Skeletal muscle tissue (tissue), 4 donors: Measurements from ENCODE around the gene PLPPR3. TPM values are rescaled to one million over a fixed set of nuclear protein-coding genes. Genes with fewer than 3 reads are reported as not detected.
A peak's percentile ranks its signal among the peaks of the same experiment; 100 is the strongest.

Experiments used
- H3K27ac ChIP-seq: one replicate; pipeline ENCODE4 v1.7.0; 2013; ENCODE audit warnings: mild to moderate bottlenecking, low read depth, low read length, inconsistent platforms
- H3K27me3 ChIP-seq, 3 donors: one replicate each; pipeline ENCODE4 v1.7.0; 2013; ENCODE audit warnings: low read length in 3 of 3; ENCODE audit not compliant: control insufficient read depth in 3 of 3, insufficient read depth in 3 of 3
- H3K36me3 ChIP-seq, 3 donors: one replicate each; pipeline ENCODE4 v1.7.0; 2013; ENCODE audit warnings: low read length in 3 of 3; ENCODE audit not compliant: control insufficient read depth in 3 of 3, insufficient read depth in 3 of 3
- H3K4me1 ChIP-seq, 3 donors: one replicate each; pipeline ENCODE4 v1.7.0; 2013; ENCODE audit warnings: low read length in 3 of 3, mild to moderate bottlenecking in 3 of 3; ENCODE audit not compliant: control insufficient read depth in 3 of 3, insufficient read depth in 3 of 3
- H3K4me3 ChIP-seq, 3 donors: one replicate each; pipeline ENCODE4 v1.7.0; 2013; ENCODE audit warnings: low read length in 3 of 3
- H3K9ac ChIP-seq, 3 donors: one replicate each; pipeline ENCODE4 v1.7.0; 2013; ENCODE audit warnings: low read length in 3 of 3, mild to moderate bottlenecking in 3 of 3, moderate library complexity in 2 of 3, low read depth in 1 of 3
- H3K9me3 ChIP-seq, 3 donors: one replicate each; pipeline ENCODE4 v1.7.0; 2013; ENCODE audit warnings: low read length in 3 of 3; ENCODE audit not compliant: control insufficient read depth in 3 of 3
- total RNA-seq: library from RNA; depleted of rRNA; stranded (reverse); fragments of >200 nt; gene quantifications from one replicate; pipeline ENCODE4 v1.2.3, GENCODE V29; 2014
- donor health status: Osteomylitis.

Gene PLPPR3
- total RNA-seq, 1 donor from 2014 or later: 0.52 TPM

- peaks cover 49 to 56% (median 54%) of the 10 kb centered on the region in 3 donors for H3K4me1 ChIP-seq
Observed at GRCh38 chr19:796692-797527, 24.8 kb downstream of the PLPPR3 start, which contains the start of gene PTBP1. TSS of gene PTBP1 (plus strand) at chr19:797452. CDS start at chr19:797498, 46 bp downstream.

DNA sequence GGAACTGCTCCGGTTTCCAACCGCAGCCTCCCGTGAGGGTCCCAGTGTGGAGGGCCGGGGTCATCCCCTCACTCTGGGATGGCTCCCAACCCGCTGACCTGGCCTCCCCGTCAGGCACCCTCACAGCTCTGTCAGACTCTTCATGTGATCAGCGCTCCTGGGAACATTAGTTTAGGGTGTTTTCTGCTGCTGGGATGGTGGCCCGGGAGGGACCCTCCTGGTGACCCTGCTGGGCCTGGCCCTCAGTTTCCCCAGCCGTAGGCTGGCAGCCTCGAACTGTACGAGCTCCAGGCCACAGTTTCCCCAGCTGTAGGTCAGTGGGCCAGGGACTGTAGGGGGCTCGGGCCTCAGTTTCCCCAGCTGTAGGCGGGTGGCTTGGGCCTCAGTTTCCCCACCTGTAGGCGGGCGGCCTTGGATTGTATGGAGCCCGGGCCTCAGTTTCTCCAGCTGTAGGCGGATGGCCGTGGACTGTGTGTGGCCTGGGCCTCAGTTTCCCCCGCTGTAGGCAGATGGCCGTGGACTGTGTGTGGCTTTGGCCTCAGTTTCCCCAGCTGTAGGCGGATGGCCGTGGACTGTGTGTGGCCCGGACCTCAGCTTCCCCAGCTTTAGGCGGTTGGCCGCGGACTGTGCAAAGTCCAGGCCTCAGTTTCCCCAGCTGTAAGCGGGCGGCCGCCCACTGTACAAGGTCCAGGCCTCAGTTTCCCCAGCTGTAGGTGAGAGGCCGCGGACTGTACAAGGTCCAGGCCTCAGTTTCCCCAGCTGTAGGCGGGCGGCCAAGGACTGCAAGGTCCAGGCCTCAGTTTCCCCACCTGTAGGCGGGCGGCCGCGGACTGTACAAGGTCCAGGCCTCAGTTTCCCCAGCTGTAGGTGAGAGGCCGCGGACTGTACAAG, 25.8 kb downstream of the PLPPR3 start:
- Histone ChIP-seq H3K27me3 (no peaks in the 10 kb centered on the region), H3K9me3 (no peaks in the 10 kb centered on the region), H3K4me1 (peaks cover 39 to 47% (median 46%) of the 10 kb centered on the region in 3 donors), H3K27ac (peak overlapping the region; percentile 78), H3K9ac (peak overlapping the region; percentile 68 to 94 (median 91)), H3K36me3 (peaks cover 6 to 9% (median 6%) of the 10 kb centered on the region in 3 donors), H3K4me3 (peak overlapping the region; percentile 78 to 90 (median 87))

More at GRCh38 chr19:796692-797527, 24.8 kb downstream of the PLPPR3 start, which contains the start of gene PTBP1:
- H3K27me3 ChIP-seq: no peaks in the 10 kb centered on the region
- no peaks in the 10 kb centered on the region for H3K9me3 ChIP-seq
- peak within 1 kb of the TSS; percentile 78 for H3K27ac ChIP-seq
- H3K36me3 ChIP-seq: peaks cover 6 to 9% (median 6%) of the 10 kb centered on the region in 3 donors
- H3K9ac ChIP-seq: peak within 1 kb of the TSS; percentile 88 to 94 (median 91)
- peak within 1 kb of the TSS; percentile 87 to 93 (median 90) for H3K4me3 ChIP-seq

GRCh38 chr19:795073-795611, 26.6 kb downstream of the PLPPR3 start:
- Histone ChIP-seq H3K4me1 (peaks cover 31 to 39% (median 38%) of the 10 kb centered on the region in 3 donors), H3K36me3 (peaks cover 2 to 6% (median 4%) of the 10 kb centered on the region in 3 donors), H3K4me3 (peak overlapping the region; percentile 65 to 90 (median 87)), H3K9ac (peak overlapping the region; percentile 68 to 79 (median 73)), H3K27me3 (no peaks in the 10 kb centered on the region), H3K27ac (peak overlapping the region; percentile 75), H3K9me3 (no peaks in the 10 kb centered on the region)

DNA sequence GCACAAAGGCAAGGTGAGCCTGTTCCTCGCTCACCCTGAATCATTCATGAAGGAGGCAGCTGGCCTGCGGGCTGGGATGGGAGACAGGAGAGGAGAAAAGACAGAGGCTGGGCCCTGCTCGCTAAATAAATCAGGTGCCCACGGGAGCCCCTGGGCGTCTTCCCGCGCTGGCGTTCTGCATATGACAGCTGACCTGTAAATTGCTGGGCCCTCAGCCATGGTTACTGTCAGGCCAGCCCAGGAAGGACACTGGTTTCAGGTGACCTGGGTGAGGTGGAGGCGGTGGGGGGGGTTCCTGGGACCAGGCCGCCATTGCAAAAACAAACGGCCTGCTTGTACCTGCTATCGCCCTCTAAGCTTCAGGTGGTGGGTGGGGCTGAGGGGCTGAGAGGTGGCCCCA, 27.9 kb downstream of the PLPPR3 start:
- H3K27ac ChIP-seq: no peak overlapping the region
- no peak overlapping the region for H3K9ac ChIP-seq
- H3K9me3 ChIP-seq: no peaks in the 10 kb centered on the region
- no peaks in the 10 kb centered on the region for H3K36me3 ChIP-seq
- H3K27me3 ChIP-seq: no peaks in the 10 kb centered on the region
- H3K4me3 ChIP-seq: no peak overlapping the region
- peaks cover 25 to 36% (median 32%) of the 10 kb centered on the region in 3 donors for H3K4me1 ChIP-seq

DNA sequence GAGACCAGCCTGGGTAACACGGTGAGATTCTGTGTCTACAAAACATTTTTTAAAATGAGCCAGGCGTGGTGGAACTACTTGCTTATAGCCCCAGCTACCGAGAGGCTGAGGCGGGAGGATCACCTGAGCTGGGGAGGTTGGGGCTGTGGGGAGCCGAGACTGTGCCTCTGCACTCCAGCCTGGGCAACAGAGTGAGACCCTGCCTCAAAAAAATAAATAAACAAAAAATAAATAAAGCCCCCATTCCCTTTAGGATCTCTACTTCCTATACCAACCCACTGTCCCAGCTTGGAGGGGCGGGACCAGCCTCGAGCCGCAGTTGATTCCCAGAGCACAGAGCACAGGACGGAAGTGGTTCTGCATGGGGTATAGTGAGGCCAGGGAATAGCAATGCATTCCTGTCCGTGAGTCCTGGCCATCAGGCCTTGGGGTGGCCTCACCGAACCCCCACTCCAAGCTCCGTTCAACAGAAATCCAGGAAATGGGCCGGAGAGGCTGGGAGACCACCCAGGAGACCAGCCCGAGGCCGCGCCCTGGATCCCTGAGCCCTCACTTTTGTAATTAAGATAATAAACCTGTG, 29.4 kb downstream of the PLPPR3 start:
- no peaks in the 10 kb centered on the region for H3K27me3 ChIP-seq
- H3K4me1 ChIP-seq: peaks cover 22 to 34% (median 27%) of the 10 kb centered on the region in 3 donors
- no peak overlapping the region for H3K27ac ChIP-seq
- H3K36me3 ChIP-seq: no peaks in the 10 kb centered on the region
- H3K4me3 ChIP-seq: no peak overlapping the region
- H3K9me3 ChIP-seq: no peaks in the 10 kb centered on the region
- no peak overlapping the region for H3K9ac ChIP-seq

- Histone ChIP-seq H3K9ac (no peak overlapping the region), H3K27me3 (no peaks in the 10 kb centered on the region), H3K27ac (no peak overlapping the region), H3K36me3 (no peaks in the 10 kb centered on the region), H3K4me1 (peaks cover 22 to 34% (median 27%) of the 10 kb centered on the region in 3 donors), H3K4me3 (no peak overlapping the region), H3K9me3 (no peaks in the 10 kb centered on the region)
Observed at GRCh38 chr19:791567-792305, 30.0 kb downstream of the PLPPR3 start.

DNA sequence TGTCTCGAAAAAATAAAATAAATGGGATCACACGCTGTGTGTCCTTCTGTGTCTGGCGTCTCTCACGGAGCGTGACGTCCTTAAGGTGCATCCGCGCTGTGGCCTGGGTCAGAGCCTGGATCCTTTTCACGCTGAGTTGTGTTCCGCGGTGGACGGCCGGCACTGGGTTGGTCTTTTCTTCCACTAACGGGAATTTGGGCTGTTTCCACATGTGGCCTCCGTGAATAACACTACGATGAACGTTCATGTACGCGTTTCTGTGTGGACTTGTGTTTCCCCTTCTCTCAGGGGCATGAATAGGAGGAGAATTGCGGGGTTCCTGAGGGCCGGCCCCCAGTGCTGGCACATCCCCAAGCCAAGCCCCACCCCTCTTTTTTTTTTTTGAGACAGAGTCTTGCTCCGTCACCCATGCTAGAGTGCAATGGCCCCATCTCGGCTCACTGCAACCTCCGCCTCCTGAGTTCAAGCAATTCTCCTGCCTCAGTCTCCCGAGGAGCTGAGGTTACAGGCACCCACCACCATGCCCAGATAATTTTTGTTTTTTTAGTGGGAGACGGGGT, 30.7 kb downstream of the PLPPR3 start:
- Histone ChIP-seq H3K36me3 (no peaks in the 10 kb centered on the region), H3K4me3 (no peak overlapping the region), H3K4me1 (peaks cover 20 to 27% (median 25%) of the 10 kb centered on the region in 3 donors), H3K9ac (no peak overlapping the region), H3K27me3 (no peaks in the 10 kb centered on the region), H3K9me3 (no peaks in the 10 kb centered on the region), H3K27ac (no peak overlapping the region)

GRCh38 chr19:789701-790060, 32.1 kb downstream of the PLPPR3 start:
- Histone ChIP-seq H3K27ac (peak overlapping the region; percentile 64), H3K36me3 (no peaks in the 10 kb centered on the region), H3K27me3 (no peaks in the 10 kb centered on the region), H3K4me3 (no peak overlapping the region), H3K9ac (peak overlapping the region in 1 of 3 donors; percentile 33), H3K9me3 (no peaks in the 10 kb centered on the region), H3K4me1 (peaks cover 10 to 15% (median 15%) of the 10 kb centered on the region in 3 donors)
